ENCODE results near the gene MLLT1.

Gene MLLT1

DNA sequence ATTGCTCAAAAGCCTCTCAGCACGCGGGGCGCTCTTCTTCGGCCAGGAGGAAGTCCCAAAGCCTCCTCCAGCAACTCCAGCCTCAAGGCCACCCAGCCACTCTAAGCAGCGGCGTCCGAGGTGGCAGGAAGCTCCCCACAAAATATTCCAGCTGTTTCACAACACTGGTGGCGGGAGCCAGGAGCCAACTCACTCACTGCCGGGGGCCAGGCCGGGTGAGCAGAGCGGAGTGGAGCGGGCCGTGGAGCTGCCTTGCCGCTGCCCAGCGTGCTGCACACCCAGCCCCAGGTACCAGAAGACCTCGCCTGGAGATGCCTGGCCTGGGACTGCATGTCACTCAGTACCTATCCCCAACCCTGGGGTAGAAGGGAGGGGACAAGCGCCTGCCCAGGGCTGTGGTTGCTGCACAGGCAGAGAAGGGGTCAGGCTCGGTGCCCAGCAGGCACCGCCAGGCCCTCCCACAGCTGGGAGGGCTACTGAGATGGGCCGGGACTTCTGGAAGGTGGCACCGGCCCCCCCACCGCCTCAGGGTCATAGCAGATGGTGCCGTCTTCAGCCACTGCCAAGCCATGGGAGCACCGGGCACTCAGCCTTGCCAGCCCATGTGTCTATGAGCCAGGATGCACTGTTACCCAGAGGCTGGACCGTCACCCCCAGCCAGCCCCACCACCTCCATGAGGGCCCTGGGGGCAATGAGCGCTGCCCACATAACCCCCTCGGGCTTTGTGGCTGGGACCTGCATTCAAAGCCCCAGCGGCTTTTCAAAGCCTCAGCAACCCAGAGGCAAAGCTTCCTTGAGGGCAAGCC lies 59.2 kb downstream of the MLLT1 start:
- no peak for FAIRE-seq

DNA sequence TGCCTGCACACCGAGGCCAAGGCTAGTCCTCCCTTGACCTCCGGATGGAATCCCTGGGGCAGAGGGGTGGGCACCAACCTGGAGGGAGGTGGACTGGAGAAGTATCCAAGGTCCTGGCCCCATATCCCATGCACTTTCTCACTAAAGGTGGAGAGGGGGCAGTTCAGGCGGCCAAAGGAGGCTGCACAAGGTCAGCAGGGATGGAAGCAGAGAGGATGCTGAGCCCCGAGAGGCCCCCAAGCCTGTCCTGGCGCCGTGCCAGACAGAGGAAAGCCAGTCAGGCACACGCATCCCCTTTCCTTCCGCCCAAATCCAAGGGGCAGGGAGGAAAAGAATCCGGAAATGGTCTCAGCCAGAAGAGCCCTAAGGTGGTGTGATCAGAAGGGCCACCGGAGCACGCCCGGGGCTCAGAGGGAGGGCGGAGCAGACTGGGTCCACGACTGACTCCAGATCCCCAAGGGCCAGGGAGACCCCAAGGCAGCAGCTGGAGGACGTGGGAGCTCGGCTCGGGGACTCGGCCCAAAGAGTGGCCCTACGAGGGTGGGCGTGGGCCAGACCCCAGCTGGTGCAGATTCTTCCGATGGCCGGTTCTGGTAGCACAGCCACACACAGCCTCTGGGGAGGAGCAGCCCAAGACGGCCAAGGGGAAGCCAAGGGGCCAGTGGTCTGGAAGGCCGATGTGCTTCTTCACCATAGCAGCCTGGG lies 60.0 kb downstream of the MLLT1 start:
- FAIRE-seq: no peak

DNA sequence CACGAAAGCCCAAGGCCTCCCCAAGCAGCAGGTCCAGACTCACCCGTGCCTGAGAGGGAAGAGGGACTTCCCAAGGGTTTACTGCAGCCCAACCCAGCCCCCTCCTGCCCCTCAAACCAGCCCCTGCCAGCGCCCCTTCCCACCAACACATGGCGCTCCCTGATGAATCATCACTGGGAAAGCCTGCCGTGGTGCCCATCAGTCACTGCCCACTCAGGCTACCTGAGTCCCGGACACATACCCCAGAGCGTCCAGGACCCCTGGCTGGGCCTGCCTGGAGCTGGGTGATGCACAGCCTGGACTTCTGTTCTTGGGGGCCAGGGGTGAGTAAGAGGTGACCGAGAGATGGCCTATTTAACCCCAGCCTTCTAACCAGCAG lies 60.6 kb downstream of the MLLT1 start:
- FAIRE-seq: no peak

DNA sequence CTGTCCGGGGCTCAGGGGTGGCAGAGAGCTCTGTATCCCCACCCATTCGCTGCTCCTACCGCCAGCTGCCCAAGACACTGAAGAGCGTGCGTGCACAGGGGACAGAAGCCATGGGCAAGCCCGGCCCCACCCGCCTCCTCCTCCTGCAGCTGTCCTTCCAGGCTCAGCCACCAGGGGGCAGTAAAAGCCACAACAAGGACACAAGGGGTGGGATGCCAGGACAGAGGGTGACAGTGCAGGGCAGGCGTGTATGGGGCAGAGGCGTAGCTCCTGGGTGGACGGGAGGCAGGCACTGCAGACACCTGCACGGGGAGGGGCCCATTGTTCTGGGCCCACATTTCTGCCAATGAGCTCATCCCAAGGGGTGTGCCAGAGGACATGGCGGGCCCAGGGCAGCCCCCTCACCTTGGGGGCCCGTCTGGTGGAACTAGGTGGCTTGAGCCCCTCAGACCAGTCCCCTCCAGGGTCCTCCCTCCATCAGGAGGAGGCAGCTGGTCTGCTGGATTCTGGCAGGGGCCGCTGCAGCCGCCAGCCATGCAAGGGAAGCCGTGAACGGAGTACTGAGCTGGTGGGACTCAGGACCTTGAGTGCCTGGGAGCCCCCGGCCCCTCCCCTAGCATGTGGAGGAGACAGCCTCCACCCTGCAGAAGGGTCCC lies 61.2 kb downstream of the MLLT1 start:
- no peak for FAIRE-seq

- FAIRE-seq: no peak
These were observed 61.9 kb downstream of the MLLT1 start for GRCh38 chr19:6217752-6218334.

DNA sequence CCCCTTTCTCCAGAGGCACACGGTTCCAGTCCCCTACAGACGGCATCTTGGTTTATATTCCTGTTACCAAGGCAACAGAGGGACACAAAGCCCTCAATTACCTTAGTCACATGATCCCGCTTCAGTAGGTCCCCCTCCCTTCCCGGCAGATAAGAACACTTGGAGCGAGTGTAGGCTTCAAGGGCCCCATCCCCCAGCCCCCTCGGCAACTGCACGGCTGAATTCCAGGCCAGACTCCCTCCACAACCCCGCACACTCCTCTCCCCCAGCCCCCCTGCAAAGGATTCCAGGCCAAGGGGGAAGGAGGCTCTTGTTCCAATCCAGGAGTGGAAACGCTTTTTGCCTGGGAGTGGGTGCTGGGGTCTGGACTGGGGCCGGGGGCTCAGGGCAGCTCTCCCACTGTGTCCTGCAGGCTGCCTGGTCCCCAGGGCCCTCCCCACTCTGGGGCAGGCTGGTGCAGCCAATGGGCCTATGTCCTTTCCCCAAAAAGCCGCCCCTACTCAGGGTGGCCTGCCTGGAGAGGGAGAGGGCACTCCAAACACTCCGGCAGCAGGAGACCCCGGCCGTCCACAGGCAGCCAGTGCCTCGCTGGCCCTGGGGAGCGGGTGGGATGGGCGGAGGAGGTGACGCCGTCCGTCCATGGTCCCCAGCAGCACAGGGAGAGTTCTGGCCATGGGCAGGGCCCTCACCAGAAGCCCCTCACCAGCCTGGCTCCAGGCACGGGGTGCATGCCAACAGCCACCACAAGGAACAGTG lies 62.6 kb downstream of the MLLT1 start:
- no peak for FAIRE-seq

- no peak for FAIRE-seq
These were observed 63.4 kb downstream of the MLLT1 start for GRCh38 chr19:6216236-6216995.

DNA sequence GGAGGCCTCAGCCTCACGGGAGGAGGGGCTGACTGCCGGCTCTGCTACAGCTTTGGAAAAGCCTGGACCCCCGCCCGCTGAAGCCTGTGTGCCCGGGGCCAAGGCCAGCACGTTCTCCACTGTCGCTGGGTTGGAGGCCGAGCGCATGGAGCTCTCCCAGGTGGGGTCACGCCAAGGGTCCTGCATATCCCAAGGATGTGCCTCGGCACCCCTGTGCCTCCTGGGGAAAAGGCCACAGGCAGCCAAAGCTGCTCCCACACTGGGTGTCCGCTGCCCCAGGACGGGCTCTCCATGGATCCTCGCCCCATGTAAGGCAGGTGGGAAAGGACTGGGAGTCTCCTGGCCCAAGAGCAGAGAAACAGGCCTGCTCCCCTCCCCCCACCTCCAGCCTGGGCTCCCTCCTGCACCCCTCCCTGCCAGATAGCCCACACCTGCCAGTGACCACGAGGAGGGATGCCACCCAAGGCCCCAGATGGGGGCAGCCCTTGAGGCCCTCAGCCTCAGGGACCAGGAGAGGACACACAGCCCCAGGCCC lies 64.0 kb downstream of the MLLT1 start:
- no peak for FAIRE-seq

DNA sequence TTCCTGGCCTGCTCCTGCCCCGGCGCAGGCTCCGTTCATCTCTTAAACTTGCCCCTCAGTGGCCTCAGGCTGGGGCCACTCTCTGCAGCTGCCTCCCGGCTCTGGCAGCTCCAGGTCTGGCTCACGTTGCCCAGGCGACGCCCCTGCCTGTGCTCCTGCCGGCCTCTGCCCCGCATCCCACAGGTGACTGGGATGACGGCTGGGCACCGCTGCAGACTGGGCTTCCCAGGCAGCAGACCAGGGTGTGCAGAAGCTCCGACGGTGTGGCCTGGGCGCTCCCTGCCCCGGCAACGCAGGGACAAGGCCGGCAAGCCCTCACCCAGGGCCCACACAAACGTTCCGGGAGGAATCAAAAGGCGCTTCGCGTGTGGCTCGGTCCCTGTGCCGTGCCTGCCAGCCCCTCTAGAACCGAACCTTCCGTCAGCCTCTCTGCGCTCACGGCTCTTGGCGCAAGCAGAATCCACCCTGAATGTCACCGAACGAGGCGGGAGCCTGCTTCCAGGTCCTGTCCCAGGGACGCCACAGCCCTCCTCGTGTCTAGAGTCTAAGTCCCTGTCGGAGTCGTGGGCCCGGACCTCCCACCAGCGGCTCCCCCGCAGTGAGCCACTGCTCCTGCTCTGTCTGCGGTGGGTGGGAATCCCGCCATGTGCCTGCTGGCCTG lies 64.8 kb downstream of the MLLT1 start:
- FAIRE-seq: no peak

- no peak for FAIRE-seq
These were observed 65.8 kb downstream of the MLLT1 start for GRCh38 chr19:6213696-6214641.

- FAIRE-seq: no peak
These were observed 66.5 kb downstream of the MLLT1 start for GRCh38 chr19:6213266-6213595.

DNA sequence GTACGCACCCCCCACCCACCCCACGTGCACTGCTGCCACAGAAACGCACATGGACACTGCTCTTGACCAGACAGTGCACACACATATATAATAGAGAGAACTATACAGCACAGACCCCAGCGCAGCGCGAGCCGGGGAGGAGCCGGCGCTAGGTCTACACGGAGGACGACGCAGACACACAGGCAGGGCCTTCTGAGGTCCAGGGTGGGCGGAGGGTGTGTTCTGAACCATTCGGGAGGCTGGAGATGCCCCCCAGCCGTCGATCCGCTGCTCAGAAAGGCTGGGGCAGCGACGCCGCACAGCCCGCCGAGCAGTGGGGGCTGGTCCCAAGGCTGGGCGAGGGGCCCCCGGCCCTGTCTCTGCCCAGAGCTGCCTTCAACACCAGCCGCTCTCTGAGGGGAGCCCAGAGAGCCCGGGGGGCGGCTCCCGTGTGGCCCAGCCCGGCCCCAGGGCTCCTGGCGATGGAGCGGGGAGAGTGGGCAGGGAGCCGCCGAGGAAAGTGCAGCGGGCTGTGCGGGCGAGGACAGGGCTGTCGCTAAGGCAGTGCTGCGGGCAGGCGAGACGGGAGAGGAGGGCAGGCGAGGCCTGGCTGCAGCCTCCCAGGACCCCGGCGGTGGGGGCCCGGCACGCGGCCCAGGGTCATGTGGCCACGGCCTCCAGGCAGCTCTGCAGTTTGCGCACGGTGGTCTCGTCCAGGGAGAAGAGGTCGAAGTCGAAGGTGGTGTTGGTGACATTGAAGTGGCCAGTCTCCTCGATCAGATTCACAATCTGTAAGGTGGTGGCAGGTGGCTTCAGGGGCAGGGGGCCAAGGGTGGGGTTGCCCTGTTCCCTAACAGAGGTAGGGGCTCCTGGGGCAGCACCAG lies 67.1 kb downstream of the MLLT1 start:
- FAIRE-seq: no peak

DNA sequence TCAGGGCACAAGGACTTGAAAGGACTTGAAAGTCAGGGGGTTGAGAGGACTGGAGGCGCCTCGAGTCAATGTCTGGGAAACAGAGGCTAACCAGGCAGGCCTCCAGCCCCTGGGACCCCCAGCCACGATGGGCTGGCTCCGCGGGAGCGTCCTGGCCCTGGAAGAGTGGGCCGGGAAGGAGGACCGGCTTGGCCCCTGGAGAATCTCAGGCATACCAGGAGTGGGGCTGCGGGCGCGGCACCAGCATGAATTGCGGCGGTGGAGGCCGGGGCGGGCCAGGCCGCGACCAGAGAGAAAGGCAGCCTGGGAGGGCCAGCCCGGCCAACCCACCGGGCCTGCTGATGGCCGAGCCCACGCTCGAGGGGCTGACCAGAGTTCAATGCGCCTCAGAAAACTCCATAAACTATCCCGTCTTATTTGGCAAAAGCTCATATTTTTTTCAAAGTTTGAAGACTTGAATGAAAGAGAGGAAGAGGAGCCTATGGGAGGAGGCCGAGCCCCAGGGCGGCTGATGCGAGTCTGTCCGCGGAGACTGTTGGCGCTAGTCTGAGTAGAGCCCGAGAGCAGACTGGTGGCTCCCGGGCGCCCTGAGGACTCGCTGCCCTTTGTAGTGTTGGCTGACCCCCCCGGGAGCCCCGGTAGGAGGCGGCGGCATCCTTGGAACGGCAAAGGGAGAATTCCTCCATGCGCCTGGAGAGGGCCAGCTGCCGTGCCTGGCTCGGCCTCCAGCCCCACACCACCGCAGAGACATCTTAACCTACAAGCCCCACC lies 68.0 kb downstream of the MLLT1 start:
- no peak for FAIRE-seq

DNA sequence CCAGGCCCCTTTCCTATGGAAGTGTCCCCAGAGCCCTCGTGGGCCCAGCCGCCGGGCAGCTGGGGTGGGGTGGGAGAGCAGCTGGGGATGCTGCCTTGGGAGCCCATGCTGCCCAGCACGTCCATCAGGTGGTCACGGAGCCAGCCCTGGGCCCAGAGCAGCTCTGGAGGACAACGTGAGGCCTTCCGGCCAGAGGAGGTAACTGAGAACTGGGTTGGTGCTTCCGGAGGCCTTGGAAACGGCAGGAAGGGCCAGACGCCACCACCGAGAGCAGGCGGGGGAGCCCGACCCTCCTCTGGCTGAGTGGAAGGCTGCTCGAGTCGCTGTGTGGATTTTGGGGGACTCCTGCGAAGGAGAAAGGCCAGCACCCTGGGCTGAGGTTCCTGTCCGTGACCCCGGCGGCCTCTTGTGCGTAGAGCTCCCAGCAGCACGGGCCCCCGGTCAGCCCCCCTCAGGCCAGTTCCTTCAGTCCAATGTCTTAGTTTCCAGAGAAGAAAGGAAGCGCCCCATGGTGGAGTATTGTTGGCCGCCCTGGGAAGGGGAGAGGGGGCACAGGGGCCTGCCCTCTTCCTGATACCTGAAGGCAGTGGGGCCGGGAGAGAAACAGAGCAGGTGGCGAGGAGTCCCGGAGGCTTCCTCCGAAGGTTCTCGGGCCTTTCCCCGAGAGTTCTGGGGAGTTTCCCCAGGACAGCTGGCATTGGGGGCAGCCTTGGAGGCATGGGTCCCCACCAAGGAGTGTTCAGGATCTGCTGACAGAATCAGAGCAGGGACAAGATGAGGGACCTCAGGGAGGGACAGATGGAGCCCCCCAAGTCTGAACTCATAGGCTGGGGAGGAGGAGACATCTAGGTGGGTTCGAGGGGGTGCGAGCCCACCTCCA lies 68.8 kb downstream of the MLLT1 start:
- no peak for FAIRE-seq

DNA sequence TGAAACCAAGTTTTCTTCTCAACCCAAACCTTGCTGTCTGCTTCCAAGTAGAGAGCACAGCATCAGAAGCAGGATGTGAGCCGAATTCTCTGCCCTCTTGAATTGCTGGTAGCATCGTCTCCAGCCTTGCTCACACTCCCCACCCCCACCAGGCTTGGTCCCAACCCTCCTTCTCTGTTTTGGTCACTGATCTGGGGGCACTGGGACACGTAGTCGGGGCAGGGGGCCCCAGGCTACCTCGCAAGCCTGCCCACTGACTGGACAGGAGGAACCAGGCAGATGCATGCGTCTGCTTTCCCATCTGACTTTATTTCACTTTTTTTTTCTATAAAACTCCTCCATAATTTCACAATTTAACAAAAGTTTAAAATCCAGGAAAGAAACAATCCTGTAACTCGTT lies 69.7 kb downstream of the MLLT1 start:
- no peak for FAIRE-seq

DNA sequence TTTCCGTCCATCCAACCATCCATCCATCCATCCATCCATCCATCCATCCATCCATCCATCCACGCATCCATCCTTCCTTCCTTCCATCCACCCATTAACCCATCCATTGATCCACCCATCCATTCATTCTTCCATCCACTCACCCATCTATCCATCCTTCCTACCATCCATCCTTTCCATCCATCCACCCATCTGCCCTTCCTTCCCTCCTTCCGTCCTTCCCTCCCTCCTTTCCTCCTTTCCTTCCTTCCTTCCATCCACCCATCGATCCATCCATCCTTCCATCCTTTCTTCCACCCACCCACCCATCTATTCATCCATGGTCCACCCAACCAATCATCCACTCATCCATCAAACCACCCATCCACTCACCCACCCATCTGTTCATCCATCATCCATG lies 70.1 kb downstream of the MLLT1 start:
- no peak for FAIRE-seq

DNA sequence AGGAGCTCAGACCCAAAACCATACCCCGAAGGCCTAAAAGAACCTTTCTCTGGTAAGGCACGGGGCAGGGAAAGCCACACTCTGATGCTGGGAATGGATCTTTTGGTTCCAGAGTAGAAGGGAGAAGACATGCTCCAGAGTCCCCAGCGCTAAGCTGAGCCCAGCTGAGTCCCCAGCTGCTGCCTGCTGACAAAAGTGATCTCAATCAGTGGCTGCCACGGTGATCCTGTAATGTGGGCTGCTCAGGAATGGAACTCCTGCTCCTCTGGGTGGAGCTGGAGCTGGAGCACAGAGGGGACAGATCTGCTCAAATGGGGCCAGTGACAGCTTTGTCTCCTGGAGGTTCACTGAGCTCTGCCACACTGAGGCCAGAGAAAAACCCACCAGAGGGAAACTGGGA lies 70.5 kb downstream of the MLLT1 start:
- FAIRE-seq: no peak

Measured in G401.6 (cell line).